AML-193 (cell line): ENCODE results near the gene RUSF1.
"Not testable (repeated sequence)": the region's sequence is repeated elsewhere in the genome, so short reads cannot be mapped to it uniquely, and the experiment has no call there.

ENCODE experiments used
- DNase-seq, 2 experiments: peaks; one replicate each; lab custom pipeline; 2025; lab: John Stamatoyannopoulos, UW

The RUSF1 gene

DNA sequence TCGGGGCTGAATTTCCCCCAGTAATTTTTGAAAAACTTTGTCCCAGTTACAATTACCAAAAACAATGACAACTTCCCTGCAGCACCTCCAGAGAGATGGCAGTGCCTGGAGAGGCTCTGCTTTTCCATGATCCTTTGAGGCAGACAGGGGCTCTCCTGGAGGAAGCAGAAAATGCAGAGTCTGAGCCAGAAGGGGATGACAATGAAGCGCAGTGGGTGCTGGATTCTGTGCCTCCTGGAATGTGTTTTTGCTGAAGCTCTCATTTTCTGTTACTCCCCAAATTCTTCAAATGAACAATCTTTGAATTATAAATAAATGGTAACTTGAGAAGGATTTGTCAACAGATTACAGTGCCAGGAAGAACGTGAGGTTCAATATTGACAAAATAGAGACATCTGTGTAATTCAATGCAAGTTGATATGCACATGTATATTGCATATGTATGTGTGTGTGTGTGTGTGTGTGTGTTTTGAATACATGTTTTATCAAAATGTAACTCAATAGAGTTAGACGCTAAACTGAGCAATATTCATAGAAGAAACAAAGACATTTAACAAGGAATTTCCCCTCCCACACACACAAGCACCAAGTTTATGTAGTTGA, 9.7 kb upstream of the RUSF1 start:
- DNase-seq, result no peak

GRCh38 chr16:31513884-31514283, 5.7 kb upstream of the RUSF1 start:
- no peak for DNase-seq

GRCh38 chr16:31513126-31513525, 4.9 kb upstream of the RUSF1 start:
- no peak for DNase-seq

- DNase-seq, result no peak
Observed at GRCh38 chr16:31508706-31509195, 560 bp upstream of the RUSF1 start.

GRCh38 chr16:31507617-31507928, 618 bp downstream of the RUSF1 start:
- DNase-seq, result no peak

GRCh38 chr16:31505483-31505882, 2.7 kb downstream of the RUSF1 start:
- peak in 1 of 2 experiments; percentile 18 for DNase-seq

DNA sequence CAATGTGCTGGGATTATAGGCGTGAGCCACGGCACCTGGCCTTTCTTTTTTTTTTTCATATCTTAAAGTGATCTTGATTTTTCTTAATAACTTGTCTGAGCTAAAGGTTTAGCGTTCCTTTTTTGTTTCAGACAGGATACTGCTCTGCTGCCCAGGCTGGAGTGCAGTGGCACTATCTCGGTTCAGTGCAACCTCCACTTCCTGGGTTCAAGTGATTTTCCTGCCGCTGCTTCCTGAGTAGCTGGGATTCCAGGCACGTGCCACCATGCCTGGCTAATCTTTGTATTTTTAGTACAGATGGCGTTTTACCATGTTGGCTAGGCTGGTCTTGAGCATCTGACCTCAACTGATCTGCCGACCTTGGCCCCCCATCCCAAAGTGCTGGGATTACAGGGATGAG, 4.0 kb downstream of the RUSF1 start:
- no peak for DNase-seq

DNA sequence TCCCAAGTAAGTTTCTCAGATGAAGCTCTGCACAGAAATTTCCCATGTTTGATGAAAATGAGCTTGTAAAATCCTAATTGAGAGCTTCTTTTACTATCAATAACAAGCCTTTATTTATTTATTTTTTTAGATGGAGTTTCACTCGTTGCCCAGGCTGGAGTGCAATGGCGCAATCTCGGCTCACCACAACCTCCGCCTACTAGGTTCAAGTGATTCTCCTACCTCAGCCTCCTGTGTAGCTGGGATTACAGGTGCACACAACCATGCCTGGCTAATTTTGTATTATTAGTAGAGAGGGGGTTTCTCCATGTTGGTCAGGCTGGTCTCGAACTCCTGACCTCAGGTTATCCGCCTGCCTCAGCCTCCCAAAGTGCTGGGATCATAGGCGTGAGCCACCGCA, 4.6 kb downstream of the RUSF1 start:
- DNase-seq, result not testable (repeated sequence)

DNA sequence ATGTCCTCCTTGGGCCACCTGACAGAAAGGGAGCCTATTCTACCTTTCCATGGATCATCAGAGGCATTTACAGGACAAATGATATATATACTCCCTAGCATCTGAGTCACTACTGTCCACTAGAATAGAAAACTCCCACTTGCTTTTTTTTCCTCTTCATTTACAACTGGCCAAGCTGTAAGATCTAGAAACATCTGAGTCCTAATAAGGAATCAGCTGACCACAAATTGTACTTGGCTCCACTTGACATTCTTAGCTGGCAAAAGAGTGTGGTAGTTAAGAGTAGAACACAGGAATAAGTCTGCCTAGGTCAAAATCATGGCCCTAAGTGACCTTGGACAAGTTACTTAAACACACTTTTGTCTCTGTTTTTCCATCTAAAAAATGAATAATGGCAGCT, 5.2 kb downstream of the RUSF1 start:
- DNase-seq, result no peak

DNA sequence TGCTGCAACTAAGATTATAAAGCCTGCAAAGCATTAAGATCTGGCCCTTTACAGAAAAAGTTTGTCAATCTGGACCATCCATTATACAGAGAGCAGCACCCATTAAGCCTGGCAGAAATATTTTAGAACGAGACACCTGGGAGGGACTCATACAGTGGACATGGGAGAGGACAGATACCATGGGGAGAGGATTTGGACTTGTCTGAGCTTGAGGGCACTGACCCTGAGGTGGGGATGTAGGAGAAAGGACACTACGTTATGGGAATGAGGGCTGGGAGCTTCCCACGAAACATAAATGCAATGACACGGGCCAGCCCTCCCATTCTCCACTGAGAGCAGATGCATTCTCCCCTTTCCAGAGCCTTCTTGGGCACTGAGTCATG, 6.2 kb downstream of the RUSF1 start:
- DNase-seq, result no peak

GRCh38 chr16:31501226-31501965, 6.8 kb downstream of the RUSF1 start:
- DNase-seq, result no peak

DNA sequence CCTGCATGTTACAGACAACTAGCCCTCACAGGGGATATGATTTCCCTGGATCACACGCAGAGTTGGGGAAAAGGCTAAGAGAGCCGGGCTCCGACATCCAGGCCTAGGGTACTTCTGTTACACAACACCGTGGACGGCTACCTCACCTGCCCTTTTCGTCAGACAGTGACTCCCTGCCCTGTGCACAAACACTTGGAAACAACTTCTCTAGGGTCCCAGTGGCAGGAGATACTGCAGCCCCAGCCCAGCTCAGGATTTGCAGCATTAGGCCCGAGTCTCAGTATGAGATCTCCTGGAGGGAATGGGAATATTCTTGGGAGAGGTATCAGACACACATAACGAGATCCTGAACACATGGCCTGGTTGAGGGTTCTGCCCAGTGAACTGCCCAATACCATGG, 8.3 kb downstream of the RUSF1 start:
- no peak for DNase-seq

- DNase-seq, result no peak
Observed at GRCh38 chr16:31498493-31498892, 9.7 kb downstream of the RUSF1 start.

DNA sequence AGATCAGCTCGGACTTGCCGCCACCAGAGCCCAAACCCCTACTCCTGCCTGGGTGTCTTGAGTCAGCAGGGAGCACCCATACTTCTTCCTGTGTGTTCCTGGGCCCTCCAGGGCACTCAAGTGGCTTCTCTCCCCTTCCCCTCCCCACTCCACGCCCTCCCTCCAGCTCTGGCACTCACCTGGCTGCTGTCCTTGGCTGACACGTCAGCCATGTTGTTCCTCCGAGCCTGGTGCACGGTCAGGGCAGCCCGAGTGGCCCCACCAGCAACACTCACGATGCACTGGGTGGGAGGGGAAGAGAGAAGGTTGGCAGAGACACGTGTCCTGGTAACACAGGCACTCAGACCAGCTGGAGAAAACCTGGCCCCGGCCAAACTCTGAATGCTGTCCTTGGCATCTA, 11.5 kb downstream of the RUSF1 start:
- DNase-seq, result no peak

GRCh38 chr16:31493506-31494125, 14.6 kb downstream of the RUSF1 start:
- DNase-seq, result no peak

GRCh38 chr16:31491778-31492418, 16.3 kb downstream of the RUSF1 start:
- no peak for DNase-seq

- DNase-seq, result no peak
Observed at GRCh38 chr16:31489616-31490584, 18.3 kb downstream of the RUSF1 start.

- DNase-seq, result no peak
Observed at GRCh38 chr16:31489298-31489564, 19.0 kb downstream of the RUSF1 start.

DNA sequence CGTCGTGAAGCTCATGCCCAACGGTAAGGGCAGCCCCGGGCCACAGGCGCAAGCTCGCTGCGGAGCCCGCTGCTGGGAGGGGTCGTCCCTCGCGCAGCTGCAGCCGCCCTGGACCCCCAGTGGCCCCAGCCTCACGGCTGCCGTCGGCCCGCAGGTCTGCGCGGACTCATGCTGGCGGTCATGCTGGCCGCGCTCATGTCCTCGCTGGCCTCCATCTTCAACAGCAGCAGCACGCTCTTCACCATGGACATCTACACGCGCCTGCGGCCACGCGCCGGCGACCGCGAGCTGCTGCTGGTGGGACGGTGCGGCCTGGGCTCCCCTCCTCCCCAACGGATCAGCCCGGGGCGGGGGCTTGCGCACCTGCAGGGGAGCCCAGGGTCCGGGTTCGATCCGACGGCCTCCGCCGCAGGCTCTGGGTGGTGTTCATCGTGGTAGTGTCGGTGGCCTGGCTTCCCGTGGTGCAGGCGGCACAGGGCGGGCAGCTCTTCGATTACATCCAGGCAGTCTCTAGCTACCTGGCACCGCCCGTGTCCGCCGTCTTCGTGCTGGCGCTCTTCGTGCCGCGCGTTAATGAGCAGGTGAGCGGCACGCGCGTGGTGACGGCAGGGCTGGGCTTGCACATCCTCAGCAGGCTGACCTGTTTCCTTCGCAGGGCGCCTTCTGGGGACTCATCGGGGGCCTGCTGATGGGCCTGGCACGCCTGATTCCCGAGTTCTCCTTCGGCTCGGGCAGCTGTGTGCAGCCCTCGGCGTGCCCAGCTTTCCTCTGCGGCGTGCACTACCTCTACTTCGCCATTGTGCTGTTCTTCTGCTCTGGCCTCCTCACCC, 19.5 kb downstream of the RUSF1 start:
- no peak for DNase-seq

DNA sequence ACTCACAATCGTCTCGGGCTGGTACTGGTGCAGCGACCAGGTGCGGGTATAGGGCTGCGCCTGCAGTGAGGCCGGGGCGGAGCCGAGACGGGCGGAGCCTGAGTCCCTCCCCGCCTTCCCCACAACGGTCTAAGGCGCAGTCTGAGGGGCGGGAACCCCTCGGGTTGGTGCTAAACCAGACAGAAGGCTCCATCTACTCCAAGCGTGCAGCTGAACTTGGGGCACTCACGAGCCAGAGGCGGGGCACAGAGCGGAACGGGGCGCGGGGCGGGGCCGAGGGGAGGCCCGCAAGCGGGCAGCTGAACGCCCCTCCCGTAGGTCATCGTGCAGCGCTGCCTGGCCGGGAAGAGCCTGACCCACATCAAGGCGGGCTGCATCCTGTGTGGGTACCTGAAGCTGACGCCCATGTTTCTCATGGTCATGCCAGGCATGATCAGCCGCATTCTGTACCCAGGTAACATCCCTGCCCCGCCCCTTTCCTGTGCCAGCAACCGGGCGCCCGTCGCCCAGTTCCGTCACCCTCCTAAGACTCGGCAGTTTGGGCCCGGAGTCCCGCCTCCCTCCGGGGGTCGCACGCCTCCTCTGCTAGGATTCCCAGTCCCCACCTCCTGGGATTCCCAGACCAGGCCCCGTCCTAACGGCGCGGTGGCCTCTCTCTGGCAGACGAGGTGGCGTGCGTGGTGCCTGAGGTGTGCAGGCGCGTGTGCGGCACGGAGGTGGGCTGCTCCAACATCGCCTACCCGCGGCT, 20.3 kb downstream of the RUSF1 start:
- DNase-seq, result peak; percentile 49 to 61
